WTC11 (cell line): ENCODE results near the gene ATG9B. TPM values are rescaled to one million over a fixed set of nuclear protein-coding genes. Genes with fewer than 3 reads are reported as not detected.
A peak's percentile ranks its signal among the peaks of the same experiment; 100 is the strongest.

ENCODE experiments used
- ATF1 ChIP-seq: sonication (generic); formaldehyde crosslinking; IDR thresholded peaks from 2 replicates; pipeline ENCODE4 v1.8.1; 2023; ENCODE audit warnings: mild to moderate bottlenecking, moderate library complexity, missing genetic modification reagents
- CBFB ChIP-seq: sonication (generic); formaldehyde crosslinking; IDR thresholded peaks from 2 replicates; pipeline ENCODE4 v1.8.1; 2022; ENCODE audit warnings: mild to moderate bottlenecking, low read depth, missing genetic modification reagents
- E2F4 ChIP-seq: sonication (generic); formaldehyde crosslinking; IDR thresholded peaks from 2 replicates; pipeline ENCODE4 v1.8.1; 2022; ENCODE audit warnings: low read depth, mild to moderate bottlenecking, moderate library complexity, missing genetic modification reagents, borderline replicate concordance
- ELF4 ChIP-seq: sonication (generic); formaldehyde crosslinking; IDR thresholded peaks from 2 replicates; pipeline ENCODE4 v1.8.1; 2022; ENCODE audit warnings: low read depth, mild to moderate bottlenecking, moderate library complexity, missing genetic modification reagents
- ERG ChIP-seq: fragments of 250-450 bp; sonication (Bioruptor Pico); IDR thresholded peaks from 2 replicates; pipeline ENCODE4 v1.8.0; 2021; ENCODE audit warnings: mild to moderate bottlenecking
- ESRRA ChIP-seq: sonication (generic); formaldehyde crosslinking; IDR thresholded peaks from 2 replicates; pipeline ENCODE4 v1.8.1; 2022; ENCODE audit warnings: mild to moderate bottlenecking, missing genetic modification reagents, borderline replicate concordance
- GABPB1 ChIP-seq: sonication (generic); formaldehyde crosslinking; IDR thresholded peaks from 2 replicates; pipeline ENCODE4 v1.8.1; 2023; ENCODE audit warnings: mild to moderate bottlenecking, missing genetic modification reagents
- GRHL2 ChIP-seq: fragments of 250-450 bp; sonication (Bioruptor Pico); IDR thresholded peaks from 2 replicates; pipeline ENCODE4 v1.8.0; 2022; ENCODE audit warnings: mild to moderate bottlenecking, moderate library complexity; ENCODE audit not compliant: insufficient replicate concordance, severe bottlenecking
- GTF2I ChIP-seq: fragments of 250-450 bp; sonication (Bioruptor Pico); conservative IDR thresholded peaks from 2 replicates; pipeline ENCODE4 v1.4.0; 2021; ENCODE audit warnings: mild to moderate bottlenecking
- JAZF1 ChIP-seq: fragments of 250-450 bp; sonication (Bioruptor Pico); IDR thresholded peaks from 2 replicates; pipeline ENCODE4 v1.9.0; 2021; ENCODE audit warnings: moderate library complexity, mild to moderate bottlenecking, inconsistent platforms
- NR2C2 ChIP-seq: sonication (generic); formaldehyde crosslinking; IDR thresholded peaks from 2 replicates; pipeline ENCODE4 v1.8.0; 2022; ENCODE audit warnings: mild to moderate bottlenecking, missing genetic modification reagents
- PRDM15 ChIP-seq: sonication (generic); formaldehyde crosslinking; IDR thresholded peaks from 2 replicates; pipeline ENCODE4 v1.8.0; 2022; ENCODE audit warnings: missing genetic modification reagents
- PREB ChIP-seq: sonication (generic); formaldehyde crosslinking; IDR thresholded peaks from 2 replicates; pipeline ENCODE4 v1.8.1; 2022; ENCODE audit warnings: mild to moderate bottlenecking, missing genetic modification reagents, moderate library complexity, borderline replicate concordance
- PRRX2 ChIP-seq: fragments of 250-450 bp; sonication (Bioruptor Pico); IDR thresholded peaks from 2 replicates; pipeline ENCODE4 v1.8.0; 2021; ENCODE audit warnings: mild to moderate bottlenecking
- RORB ChIP-seq: fragments of 250-450 bp; sonication (Bioruptor Pico); IDR thresholded peaks from 2 replicates; pipeline ENCODE4 v1.9.0; 2021; ENCODE audit warnings: mild to moderate bottlenecking
- SMAD4 ChIP-seq: sonication (generic); formaldehyde crosslinking; IDR thresholded peaks from 2 replicates; pipeline ENCODE4 v1.8.0; 2022; ENCODE audit warnings: mild to moderate bottlenecking, missing genetic modification reagents
- TCF7 ChIP-seq: sonication (generic); formaldehyde crosslinking; IDR thresholded peaks from 2 replicates; pipeline ENCODE4 v1.8.0; 2022; ENCODE audit warnings: mild to moderate bottlenecking, low read depth, missing genetic modification reagents, moderate library complexity
- TEAD1 ChIP-seq: sonication (generic); formaldehyde crosslinking; IDR thresholded peaks from 2 replicates; pipeline ENCODE4 v1.8.0; 2022; ENCODE audit warnings: mild to moderate bottlenecking, missing genetic modification reagents
- TEAD4 ChIP-seq: sonication (generic); formaldehyde crosslinking; IDR thresholded peaks from 2 replicates; pipeline ENCODE4 v1.8.0; 2022; ENCODE audit warnings: mild to moderate bottlenecking, missing genetic modification reagents
- USF2 ChIP-seq: sonication (generic); formaldehyde crosslinking; IDR thresholded peaks from 2 replicates; pipeline ENCODE4 v1.8.1; 2023; ENCODE audit warnings: mild to moderate bottlenecking, missing genetic modification reagents, moderate library complexity
- ZNF121 ChIP-seq: sonication (generic); formaldehyde crosslinking; IDR thresholded peaks from 2 replicates; pipeline ENCODE4 v1.8.0; 2023; ENCODE audit warnings: missing genetic modification reagents
- ZNF219 ChIP-seq: sonication (generic); formaldehyde crosslinking; IDR thresholded peaks from 2 replicates; pipeline ENCODE4 v1.8.0; 2023; ENCODE audit warnings: missing genetic modification reagents, mild to moderate bottlenecking, borderline replicate concordance
- ZNF263 ChIP-seq: sonication (generic); formaldehyde crosslinking; IDR thresholded peaks from 2 replicates; pipeline ENCODE4 v1.8.1; 2022; ENCODE audit warnings: low read depth, mild to moderate bottlenecking, moderate library complexity, missing genetic modification reagents
- ZNF281 ChIP-seq: sonication (generic); formaldehyde crosslinking; IDR thresholded peaks from 2 replicates; pipeline ENCODE4 v1.8.0; 2023; ENCODE audit warnings: mild to moderate bottlenecking, missing genetic modification reagents
- ZNF425 ChIP-seq: fragments of 250-450 bp; sonication (Bioruptor Pico); conservative IDR thresholded peaks from 2 replicates; pipeline ENCODE4 v1.9.0; 2021; ENCODE audit warnings: mild to moderate bottlenecking
- ZSCAN18 ChIP-seq: fragments of 250-450 bp; sonication (Bioruptor Pico); IDR thresholded peaks from 2 replicates; pipeline ENCODE4 v2.1.2; 2022; ENCODE audit warnings: mild to moderate bottlenecking, moderate library complexity
- total RNA-seq: library from RNA; stranded (reverse); gene quantifications from 3 replicates; pipeline ENCODE4 v1.2.3, GENCODE V29; 2021

ATG9B gene
- total RNA-seq, 1 experiment from 2014 or later: 2.4 TPM

GRCh38 chr7:150983893-150984368 lies 40.4 kb downstream of the ATG9B start (continued):
- TF ChIP-seq PREB (CRISPR knock-in tag): no peak
- no peak for TF ChIP-seq NR2C2 (CRISPR knock-in tag)
- TF ChIP-seq ZNF425 (CRISPR knock-in tag): no peak
- no peak for TF ChIP-seq ATF1 (CRISPR knock-in tag)
- TF ChIP-seq E2F4 (CRISPR knock-in tag): peak; percentile 38; the same call in 1 of the 2 replicates
- no peak for TF ChIP-seq GTF2I (CRISPR knock-in tag)
- peak; percentile 85 for TF ChIP-seq TEAD4 (CRISPR knock-in tag)
- TF ChIP-seq ERG (CRISPR knock-in tag): no peak
- no peak for TF ChIP-seq ZSCAN18 (CRISPR knock-in tag)
- TF ChIP-seq PRDM15: 0 out of 2 replicates have a peak, but pooled peaks have one; percentile 24
- no peak for TF ChIP-seq GRHL2
- TF ChIP-seq ZNF281: peak; percentile 48; the same call in 1 of the 2 replicates
- TF ChIP-seq TEAD1 (CRISPR knock-in tag): peak; percentile 57; the same call in 1 of the 2 replicates
- no peak for TF ChIP-seq ZNF121
- no peak for TF ChIP-seq RORB (CRISPR knock-in tag)
- TF ChIP-seq PRRX2 (CRISPR knock-in tag): no peak
- no peak for TF ChIP-seq ZNF263 (CRISPR knock-in tag)
- TF ChIP-seq GABPB1 (CRISPR knock-in tag): no peak
- TF ChIP-seq ZNF219: no peak
- TF ChIP-seq CBFB (CRISPR knock-in tag): no peak
- TF ChIP-seq ELF4: no peak
- no peak for TF ChIP-seq USF2
- no peak for TF ChIP-seq JAZF1 (CRISPR knock-in tag)
- no peak for TF ChIP-seq TCF7
- TF ChIP-seq ESRRA (CRISPR knock-in tag): peak; percentile 46; the same call in 1 of the 2 replicates
- 0 out of 2 replicates have a peak, but pooled peaks have one; percentile 15 for TF ChIP-seq SMAD4 (CRISPR knock-in tag)
